B cell (primary cell): ENCODE results near the gene DNAJC11. TPM values are rescaled to one million over a fixed set of nuclear protein-coding genes. Genes with fewer than 3 reads are reported as not detected.

Experiments used
- ATAC-seq: fragments of 200-7000 bp; cut with Tn5 transposase; one replicate; pipeline ENCODE4 v1.10.0; 2021; ENCODE audit warnings: low read depth, mild to moderate bottlenecking, moderate number of reproducible peaks, moderate library complexity
- CTCF ChIA-PET: fragments of 350-600 bp; sonication (Branson Sonifier 250); formaldehyde crosslinking; loops from one replicate; lab custom pipeline; 2021; ENCODE audit warnings: antibody characterized with exemption, inconsistent platforms; lab: Charles Lee
- POLR2A ChIA-PET: fragments of 350-600 bp; sonication (Branson Sonifier 250); formaldehyde crosslinking; loops from one replicate; lab custom pipeline; 2021; ENCODE audit warnings: antibody characterized with exemption; lab: Charles Lee
- DNase-seq: peaks from one replicate; pipeline ENCODE4 v3.0.0; 2013
- H2AFZ ChIP-seq: 2 replicates; pipeline ENCODE4 v1.6.1; 2012; ENCODE audit warnings: mild to moderate bottlenecking, low read depth, low read length; ENCODE audit not compliant: insufficient read depth, poor library complexity, severe bottlenecking
- H3K27ac ChIP-seq, 2 donors: 1 replicate in 1 of 2; 2 replicates in 1 of 2; pipeline ENCODE4 v1.5.1; 2012 to 2013; ENCODE audit warnings: low read length in 2 of 2, mild to moderate bottlenecking in 2 of 2, moderate library complexity in 1 of 2
- H3K27me3 ChIP-seq, 4 experiments: fragments of 200-600 bp in 1 of 4; sonication (generic) in 1 of 4; replicated peaks in 1 of 4; 1 replicate in 2 of 4; 2 replicates in 2 of 4; pipeline versions ENCODE4 v1.6.1 to v1.7.0; 2013 to 2016; ENCODE audit warnings: low read length in 3 of 4, mild to moderate bottlenecking in 2 of 4, mixed read lengths in 1 of 4, moderate library complexity in 1 of 4; ENCODE audit not compliant: insufficient read depth in 4 of 4, control insufficient read depth in 3 of 4; ENCODE audit errors: control extremely low read depth in 1 of 4
- H3K36me3 ChIP-seq, 2 experiments: replicated peaks in 1 of 2; 1 replicate in 1 of 2; 2 replicates in 1 of 2; pipeline versions ENCODE4 v1.6.1 to v1.7.1; 2013; ENCODE audit warnings: low read length in 1 of 2; ENCODE audit not compliant: insufficient read depth in 2 of 2, control insufficient read depth in 1 of 2; ENCODE audit errors: control extremely low read depth in 1 of 2, extremely low read depth in 1 of 2
- H3K4me1 ChIP-seq, 2 donors: fragments of 200-600 bp in 1 of 2; sonication (generic) in 1 of 2; 1 replicate in 1 of 2; 2 replicates in 1 of 2; pipeline versions ENCODE4 v1.5.1 to v1.6.1; 2013 to 2017; ENCODE audit warnings: low read length in 2 of 2; ENCODE audit not compliant: control insufficient read depth in 2 of 2, insufficient read depth in 2 of 2
- H3K4me2 ChIP-seq: replicated peaks from 2 replicates; pipeline ENCODE3; 2012; ENCODE audit warnings: mild to moderate bottlenecking, low read depth, low read length; ENCODE audit not compliant: poor library complexity, severe bottlenecking
- H3K4me3 ChIP-seq, 5 experiments: fragments of 200-600 bp in 1 of 5; sonication (generic) in 1 of 5; 1 replicate in 3 of 5; 2 replicates in 2 of 5; pipeline versions ENCODE4 v1.5.1 to v1.7.0; 2011 to 2016; ENCODE audit warnings: low read length in 4 of 5, mild to moderate bottlenecking in 4 of 5, low read depth in 2 of 5, control low read depth in 1 of 5, moderate library complexity in 1 of 5; ENCODE audit not compliant: insufficient read depth in 1 of 5; ENCODE audit errors: control extremely low read depth in 1 of 5, extremely low read depth in 1 of 5
- H3K79me2 ChIP-seq: fragments of 200-600 bp; sonication (generic); one replicate; pipeline ENCODE4 v1.6.0; 2016; ENCODE audit warnings: low read length; ENCODE audit not compliant: control insufficient read depth, insufficient read depth
- H3K9ac ChIP-seq: fragments of 200-600 bp; sonication (generic); 2 replicates; pipeline ENCODE4 v1.6.1; 2017; ENCODE audit warnings: mild to moderate bottlenecking, low read length, moderate library complexity
- H3K9me3 ChIP-seq, 3 donors: one replicate each; pipeline versions ENCODE4 v1.6.1 to v1.7.1; 2013; ENCODE audit warnings: low read length in 2 of 3; ENCODE audit not compliant: control insufficient read depth in 2 of 3, insufficient read depth in 1 of 3; ENCODE audit errors: control extremely low read depth in 1 of 3
- H4K20me1 ChIP-seq: 2 replicates; pipeline ENCODE4 v1.6.0; 2012; ENCODE audit warnings: mild to moderate bottlenecking, low read length; ENCODE audit not compliant: insufficient read depth, control insufficient read depth, poor library complexity, severe bottlenecking
- H3K27ac Mint-ChIP-seq: one replicate; pipeline ENCODE4 v1.8.0; 2021; ENCODE audit warnings: mixed read lengths
- H3K27me3 Mint-ChIP-seq: one replicate; pipeline ENCODE4 v1.8.0; 2021; ENCODE audit warnings: mixed read lengths
- H3K4me1 Mint-ChIP-seq: one replicate; pipeline ENCODE4 v1.8.0; 2021; ENCODE audit warnings: mixed read lengths
- H3K4me3 Mint-ChIP-seq: one replicate; pipeline ENCODE4 v1.8.0; 2021; ENCODE audit warnings: mixed read lengths
- H3K9me3 Mint-ChIP-seq: one replicate; pipeline ENCODE4 v1.8.0; 2022; ENCODE audit warnings: mixed read lengths; ENCODE audit not compliant: insufficient read depth
- CTCF ChIP-seq: fragments of 200-600 bp; IDR thresholded peaks from one replicate; pipeline ENCODE4 v1.8.0; 2022; ENCODE audit warnings: antibody characterized with exemption, mild to moderate bottlenecking
- EZH2 ChIP-seq: IDR thresholded peaks from 2 replicates; pipeline ENCODE4 v1.6.1; 2012; ENCODE audit warnings: borderline replicate concordance, low read depth, mild to moderate bottlenecking, moderate library complexity, low read length; ENCODE audit not compliant: insufficient read depth, poor library complexity, severe bottlenecking
- WGBS: methylation state at CpG from one replicate; pipeline ENCODE4 v1.1.5; 2013; ENCODE audit warnings: missing lambda C conversion rate; ENCODE audit not compliant: insufficient coverage; 5-methylcytosine and 5-hydroxymethylcytosine counted together
- intact Hi-C: fragments of 100-400 bp; cut with micrococcal nuclease; formaldehyde crosslinking; loops from one replicate; pipeline ENCODE4 v1.10.0; 2022
- polyA plus RNA-seq: library from polyadenylated mRNA; depleted of rRNA; stranded (reverse); fragments of >200 nt; gene quantifications from 2 replicates; pipeline ENCODE4 v1.2.3, GENCODE V29; 2012
- total RNA-seq, 2 donors: library from RNA; stranded (reverse); fragments of 120-200 nt in 1 of 2; gene quantifications; 1 replicate in 1 of 2; 2 replicates in 1 of 2; pipeline versions ENCODE4 v1.2.3 to v1.2.4, GENCODE V29; 2013 to 2022

Gene DNAJC11
- total and polyA plus RNA-seq, 2 donors (not counting 1 experiment from before 2014, with no cell fraction given) = 29.2 to 51.6 TPM

- ChIA-PET POLR2A (no interaction called here), CTCF (interaction anchor here (0.7 kb wide), 1 partner anchor 196 kb away, joined by 3 read pairs; no protein-coding TSS in a partner anchor)
- TF ChIP-seq CTCF (no peak), EZH2 (no peak)
- WGBS = 100% methylated on average over 1 of the region's 2 CpGs
- Mint-ChIP-seq H3K27me3 (no peaks in the 10 kb centered on the region), H3K9me3 (no peaks in the 10 kb centered on the region), H3K4me1 (no peaks in the 10 kb centered on the region), H3K27ac (no peak overlapping the region), H3K4me3 (no peak overlapping the region)
- no peak for DNase-seq
- no peaks in the 10 kb centered on the region for H3K27me3 ChIP-seq
- no peak overlapping the region for H3K27ac ChIP-seq
- no peak overlapping the region for H3K9ac ChIP-seq
- no peak overlapping the region for H3K4me3 ChIP-seq
- H3K4me1 ChIP-seq = no peaks in the 10 kb centered on the region
- no peak overlapping the region for H3K4me2 ChIP-seq
- peaks cover 18 to 54% of the 10 kb centered on the region in 2 experiments for H3K36me3 ChIP-seq
- peaks cover 4% of the 10 kb centered on the region for H3K79me2 ChIP-seq
- no peaks in the 10 kb centered on the region for H4K20me1 ChIP-seq
- no peak overlapping the region for H2AFZ ChIP-seq
- intact Hi-C loops = no loop called here
- H3K9me3 ChIP-seq = no peaks in the 10 kb centered on the region
- ATAC-seq = no peak
Measured at GRCh38 chr1:6675941-6676340, 25.7 kb downstream of the DNAJC11 start.

- TF ChIP-seq CTCF (no peak), EZH2 (no peak)
- Histone ChIP-seq H3K4me3 (no peak overlapping the region), H2AFZ (no peak overlapping the region), H3K27ac (no peak overlapping the region), H3K36me3 (peaks cover 18 to 47% of the 10 kb centered on the region in 2 experiments), H3K9ac (no peak overlapping the region), H3K4me2 (no peak overlapping the region), H3K27me3 (no peaks in the 10 kb centered on the region), H4K20me1 (no peaks in the 10 kb centered on the region), H3K9me3 (no peaks in the 10 kb centered on the region), H3K4me1 (no peaks in the 10 kb centered on the region), H3K79me2 (peaks cover 4% of the 10 kb centered on the region)
- Mint-ChIP-seq H3K27ac (no peak overlapping the region), H3K9me3 (no peaks in the 10 kb centered on the region), H3K4me3 (no peak overlapping the region), H3K27me3 (no peaks in the 10 kb centered on the region), H3K4me1 (no peaks in the 10 kb centered on the region)
- ChIA-PET POLR2A (no interaction called here), CTCF (no interaction called here)
- intact Hi-C loops = no loop called here
- ATAC-seq = no peak
- no peak for DNase-seq
- no CpG with 5 or more reads among the region's 1 CpG for WGBS
Measured at GRCh38 chr1:6674771-6675170, 26.8 kb downstream of the DNAJC11 start.
